ENCODE measurements around the gene HMCN2. TPM values are rescaled to one million over a fixed set of nuclear protein-coding genes. Genes with fewer than 3 reads are reported as not detected.

The HMCN2 gene
- total and polyA plus RNA-seq, 2 of the 4 experiments (the other 2 are of a cell fraction): 0.02 TPM; not detected in 1

- H3K79me1 ChIP-seq (ENCODE audit: low read depth in 1 of 2, low read length in 2 of 2): no peaks in the 10 kb centered on the region
- no peak overlapping the region for H4K5ac ChIP-seq (ENCODE audit: low read depth, low read length)
- no peak overlapping the region for H2AK5ac ChIP-seq (ENCODE audit: low read depth, low read length)
- no peak overlapping the region for H3K56ac ChIP-seq (ENCODE audit: extremely low read depth, insufficient read depth, low read length)
- ChIA-PET CTCF (no interaction called here), POLR2A (ENCODE audit: unreplicated experiment) (no interaction called here)
- H2BK120ac ChIP-seq (ENCODE audit: low read depth, low read length): no peak overlapping the region
- intact Hi-C loops (cut with micrococcal nuclease): loop anchor here (10.0 kb wide), 1 partner anchor 57 kb away; no protein-coding TSS in a partner anchor
- no peak overlapping the region for H3K18ac ChIP-seq (ENCODE audit: low read depth, low read length)
- no peak overlapping the region for H2AFZ ChIP-seq (replicated peaks; ENCODE audit: low read length, poor library complexity)
- H3K9ac ChIP-seq (ENCODE audit: low read depth, low read length): no peak overlapping the region
- TF ChIP-seq, protein P1, sequence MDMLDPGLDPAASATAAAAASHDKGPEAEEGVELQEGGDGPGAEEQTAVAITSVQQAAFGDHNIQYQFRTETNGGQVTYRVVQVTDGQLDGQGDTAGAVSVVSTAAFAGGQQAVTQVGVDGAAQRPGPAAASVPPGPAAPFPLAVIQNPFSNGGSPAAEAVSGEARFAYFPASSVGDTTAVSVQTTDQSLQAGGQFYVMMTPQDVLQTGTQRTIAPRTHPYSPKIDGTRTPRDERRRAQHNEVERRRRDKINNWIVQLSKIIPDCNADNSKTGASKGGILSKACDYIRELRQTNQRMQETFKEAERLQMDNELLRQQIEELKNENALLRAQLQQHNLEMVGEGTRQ (IDR thresholded peaks at IDR 0.05; ENCODE audit: low read depth, low read length): no peak
- TF ChIP-seq RCOR1 (IDR thresholded peaks at IDR 0.05; ENCODE audit: insufficient replicate concordance, low read length) (peak; percentile 50), FOS (IDR thresholded peaks at IDR 0.05; ENCODE audit: low read depth, low read length) (no peak), ELK1 (IDR thresholded peaks at IDR 0.05; ENCODE audit: borderline replicate concordance, low read depth, low read length) (no peak)
- H4K20me1 ChIP-seq (ENCODE audit: insufficient read depth, low read length): 0 out of 2 replicates have a peak, but pooled peaks cover 2% of the 10 kb centered on the region
- no peak overlapping the region for H4K91ac ChIP-seq (ENCODE audit: insufficient read depth, low read depth, low read length)
- H2AK9ac ChIP-seq (replicated peaks; ENCODE audit: low read depth, low read length, poor library complexity): no peak overlapping the region
- no peaks in the 10 kb centered on the region for H3K9me1 ChIP-seq (ENCODE audit: insufficient read depth, low read length)
- DNase-seq (peak; percentile 74), ATAC-seq (ENCODE audit: low read depth) (peak; percentile 71)
- H3K27ac ChIP-seq (ENCODE audit: insufficient read depth, low read length): no peak overlapping the region
- no peak overlapping the region for H3K23ac ChIP-seq (ENCODE audit: low read depth, low read length)
- H3K9me3 ChIP-seq (ENCODE audit: control insufficient read depth, insufficient read depth, low read length): no peaks in the 10 kb centered on the region
- in situ Hi-C loops (cut with MboI; ENCODE audit: low sequenced_read_pairs): no loop called here
- no peak overlapping the region for H3K4me3 ChIP-seq (ENCODE audit: insufficient read depth, low read depth, low read length)
- H3K4ac ChIP-seq (ENCODE audit: low read depth, low read length): no peak overlapping the region
- no peak overlapping the region for H3K14ac ChIP-seq (replicated peaks; ENCODE audit: low read depth, low read length)
- no peak overlapping the region for H2BK20ac ChIP-seq (ENCODE audit: low read depth, low read length)
- no peak overlapping the region; the same call in 1 of the 2 replicates for H3K4me2 ChIP-seq (ENCODE audit: low read depth, low read length)
- peaks cover 50% of the 10 kb centered on the region for H3K27me3 ChIP-seq (ENCODE audit: control insufficient read depth, insufficient read depth, low read length)
- 12% methylated on average over 3 of the region's 13 CpGs; no CpG with 5 or more reads in 1 of the 2 experiments for WGBS, 2 experiments (ENCODE audit: extremely low coverage in 2 of 2, insufficient read length in 1 of 2)
- H3K4me1 ChIP-seq (ENCODE audit: control insufficient read depth, insufficient read depth, low read length): peaks cover 16% of the 10 kb centered on the region
- no peak overlapping the region for H2BK5ac ChIP-seq (ENCODE audit: low read depth, low read length, poor library complexity, severe bottlenecking)
- no peak overlapping the region for H4K8ac ChIP-seq (ENCODE audit: low read depth in 2 of 2, low read length in 2 of 2)
- no TSS peak for BruUV-seq (replicated peaks)
- H3K36me3 ChIP-seq (ENCODE audit: control insufficient read depth, insufficient read depth, low read length): no peaks in the 10 kb centered on the region
- dilution Hi-C loops (cut with HindIII; ENCODE audit: low sequenced_read_pairs, unreplicated experiment): no loop called here
- H2BK15ac ChIP-seq (ENCODE audit: low read depth, low read length): no peak overlapping the region
Measured at GRCh38 chr9:130331573-130331972, 66.0 kb downstream of the HMCN2 start.
